C4-2B (cell line): ENCODE measurements around the gene PTOV1.
A peak's percentile ranks its signal among the peaks of the same experiment; 100 is the strongest.

Experiments used
- H3K27ac ChIP-seq: fragments of 450-650 bp; 2 replicates; pipeline ENCODE4 v1.5.1; 2017
- CTCF ChIP-seq: fragments of 450-650 bp; conservative IDR thresholded peaks from 2 replicates; pipeline ENCODE4 v1.5.1; 2017; ENCODE audit warnings: mild to moderate bottlenecking
- ZFX ChIP-seq: fragments of 450-650 bp; IDR thresholded peaks from 2 replicates; pipeline ENCODE4 v1.6.1; 2017

Gene PTOV1

GRCh38 chr19:49850487-49851342, at the start of gene PTOV1:
TSS of gene PTOV1 (plus strand) at chr19:49851159.
- H3K27ac ChIP-seq, result peak within 1 kb of the TSS; percentile 93
- peak; percentile 92 for TF ChIP-seq ZFX
- TF ChIP-seq CTCF, result no peak

GRCh38 chr19:49801401-49801888, 49.5 kb upstream of the PTOV1 start:
- H3K27ac ChIP-seq, result no peak overlapping the region
- no peak for TF ChIP-seq CTCF
- no peak for TF ChIP-seq ZFX

- H3K27ac ChIP-seq, result no peak overlapping the region
- TF ChIP-seq ZFX (no peak), CTCF (no peak)
Measured at GRCh38 chr19:49801966-49802661, 48.8 kb upstream of the PTOV1 start.

DNA sequence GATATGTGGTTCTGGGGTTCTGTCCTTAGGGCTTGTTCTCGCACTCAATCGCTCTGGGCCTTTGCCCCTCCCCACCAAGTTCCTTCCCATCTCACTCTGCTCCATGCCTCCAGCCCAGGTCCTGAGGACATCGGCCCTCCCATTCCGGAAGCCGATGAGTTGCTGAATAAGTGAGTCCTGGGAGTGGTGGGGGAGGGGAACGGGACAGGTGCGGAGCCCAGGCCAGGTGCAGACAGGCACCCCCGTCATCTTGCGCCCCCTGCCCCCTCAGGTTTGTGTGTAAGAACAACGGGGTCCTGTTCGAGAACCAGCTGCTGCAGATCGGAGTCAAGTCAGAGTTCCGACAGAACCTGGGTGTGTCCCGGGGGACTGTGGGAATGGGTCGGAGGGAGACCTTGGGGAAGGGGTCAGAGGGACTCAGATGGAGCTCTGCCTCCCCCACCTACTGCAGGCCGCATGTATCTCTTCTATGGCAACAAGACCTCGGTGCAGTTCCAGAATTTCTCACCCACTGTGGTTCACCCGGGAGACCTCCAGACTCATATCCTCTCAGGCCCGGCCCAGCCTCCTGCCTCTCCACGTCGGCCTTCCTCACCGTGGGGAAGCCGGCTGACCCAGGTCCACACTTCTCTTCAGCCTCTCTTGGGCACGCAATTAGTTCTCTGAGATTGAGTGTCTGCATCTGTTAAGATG, 48.0 kb upstream of the PTOV1 start:
- TF ChIP-seq ZFX, result no peak
- TF ChIP-seq CTCF, result no peak
- no peak overlapping the region for H3K27ac ChIP-seq

- H3K27ac ChIP-seq, result no peak overlapping the region
- TF ChIP-seq CTCF (no peak), ZFX (no peak)
Measured at GRCh38 chr19:49803529-49803856, 47.5 kb upstream of the PTOV1 start.

DNA sequence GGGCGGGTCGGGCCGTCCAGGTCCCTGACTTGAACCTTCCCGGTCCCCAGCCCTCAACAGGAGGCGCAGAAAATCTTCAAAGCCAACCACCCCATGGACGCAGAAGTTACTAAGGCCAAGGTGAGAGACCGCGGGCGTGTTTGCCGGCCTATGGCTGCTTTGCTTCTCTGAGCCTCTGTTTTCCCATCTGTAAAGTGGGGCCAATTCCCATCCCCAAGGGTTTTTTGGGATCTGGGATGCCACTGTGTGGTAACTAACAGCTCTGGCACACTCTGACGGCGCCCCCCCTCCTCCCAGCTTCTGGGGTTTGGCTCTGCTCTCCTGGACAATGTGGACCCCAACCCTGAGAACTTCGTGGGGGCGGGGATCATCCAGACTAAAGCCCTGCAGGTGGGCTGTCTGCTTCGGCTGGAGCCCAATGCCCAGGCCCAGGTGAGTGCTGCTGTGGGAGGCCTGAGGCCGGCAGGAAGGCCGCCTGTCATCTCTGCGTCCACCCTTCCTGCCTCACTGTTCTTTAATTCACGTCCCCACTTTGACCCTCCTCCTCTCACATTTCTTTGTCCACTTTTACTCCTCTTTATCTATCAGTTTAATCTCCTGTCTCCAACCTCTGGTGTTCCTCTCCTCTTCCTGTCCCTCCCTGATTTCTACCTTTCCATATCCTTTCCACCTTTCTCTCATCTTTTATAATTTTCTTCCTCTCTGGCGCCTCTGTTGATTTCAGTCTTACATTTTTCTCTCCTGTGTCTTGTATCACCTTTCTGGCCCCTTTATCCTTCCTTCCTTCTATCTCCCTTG, 44.9 kb upstream of the PTOV1 start:
- no peak for TF ChIP-seq ZFX
- TF ChIP-seq CTCF, result no peak
- H3K27ac ChIP-seq, result no peak overlapping the region
